H54 (cell line): ENCODE measurements around the gene POGZ.

ENCODE experiments used
- DNase-seq: peaks from one replicate; pipeline ENCODE4 v3.0.0; 2011; ENCODE audit warnings: low spot score, mixed read lengths; ENCODE audit not compliant: insufficient read length
- FAIRE-seq: peaks from 3 replicates; lab custom pipeline; 2011; peaks lifted over from hg19 to GRCh38; lab: Jason Lieb, UNC
- POLR2A ChIP-seq: IDR thresholded peaks from 2 replicates; pipeline ENCODE4 v1.6.1; 2011; ENCODE audit warnings: low read depth, mild to moderate bottlenecking, low read length

POGZ gene

GRCh38 chr1:151362308-151363155 is 96.8 kb downstream of the POGZ start:
- no peak for DNase-seq
- FAIRE-seq: no peak
- TF ChIP-seq POLR2A: no peak

DNA sequence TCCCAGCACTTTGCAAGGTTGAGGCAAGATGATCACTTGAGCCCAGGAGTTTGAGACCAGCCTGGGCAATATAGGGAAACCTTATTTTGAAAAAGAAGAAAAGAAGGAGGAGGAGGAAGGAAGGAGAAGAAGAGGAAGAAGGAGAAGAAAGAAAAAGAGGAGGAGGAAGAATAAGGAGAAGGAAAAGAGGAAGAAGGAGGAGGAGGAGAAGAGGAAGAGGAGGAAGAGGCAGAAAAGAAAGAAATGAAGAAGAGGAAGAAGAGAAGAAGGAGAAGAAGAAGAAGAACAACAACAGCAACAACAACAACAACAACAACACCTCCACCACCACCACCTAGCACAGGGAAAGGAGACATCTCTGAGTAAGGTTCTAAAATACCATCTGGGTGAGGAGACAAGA is 97.4 kb downstream of the POGZ start:
- FAIRE-seq (no peak), DNase-seq (no peak)
- no peak for TF ChIP-seq POLR2A

- DNase-seq (no peak), FAIRE-seq (no peak)
- TF ChIP-seq POLR2A: no peak
Observed at GRCh38 chr1:151356696-151357095, 102.6 kb downstream of the POGZ start.
